Measurements from ENCODE around the gene C5orf52.
"Not testable (repeated sequence)": the region's sequence is repeated elsewhere in the genome, so short reads cannot be mapped to it uniquely, and the experiment has no call there.

The C5orf52 gene

GRCh38 chr5:157727858-157728257 lies 56.5 kb downstream of the C5orf52 start:
- DNase-seq: not testable (repeated sequence)
